NCI-H2171 (cell line): ENCODE measurements around the gene MLLT3.

Experiments used
- DNase-seq: peaks from one replicate; lab custom pipeline; 2025; lab: John Stamatoyannopoulos, UW

Gene MLLT3

DNA sequence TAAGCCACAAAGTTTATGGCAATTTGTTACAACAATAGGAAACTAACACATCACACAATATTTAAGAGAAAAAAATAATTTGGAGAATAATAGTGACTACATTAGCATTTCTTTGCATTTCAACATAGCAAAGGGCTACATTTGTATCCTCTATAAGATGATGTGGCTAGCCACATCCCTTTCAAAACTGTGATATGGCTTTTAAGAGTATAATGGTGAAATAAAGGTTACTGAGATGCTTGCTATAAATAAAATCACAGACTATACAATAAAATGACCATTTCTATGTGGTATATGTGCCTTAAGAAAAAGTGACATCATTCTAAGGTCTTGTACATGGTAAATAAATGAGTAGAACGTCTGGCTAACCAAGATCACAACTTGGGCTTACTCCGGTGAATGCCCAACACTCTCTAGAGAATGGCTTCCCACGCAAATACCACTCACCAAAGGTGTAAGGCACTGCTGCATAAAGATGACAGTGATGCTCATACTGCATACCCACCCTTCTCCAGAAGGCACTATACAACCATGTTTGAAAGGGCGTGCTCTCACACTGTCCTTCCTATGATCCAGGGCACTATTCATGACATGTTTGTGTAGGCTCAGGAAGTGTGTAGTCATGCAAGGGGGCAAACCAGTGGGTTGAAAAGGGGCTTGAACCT is 286.5 kb downstream of the MLLT3 start:
- DNase-seq, result no peak

- no peak for DNase-seq
Measured at GRCh38 chr9:20333991-20334390, 288.3 kb downstream of the MLLT3 start.

- DNase-seq, result no peak
Measured at GRCh38 chr9:20331095-20331685, 291.1 kb downstream of the MLLT3 start.

DNA sequence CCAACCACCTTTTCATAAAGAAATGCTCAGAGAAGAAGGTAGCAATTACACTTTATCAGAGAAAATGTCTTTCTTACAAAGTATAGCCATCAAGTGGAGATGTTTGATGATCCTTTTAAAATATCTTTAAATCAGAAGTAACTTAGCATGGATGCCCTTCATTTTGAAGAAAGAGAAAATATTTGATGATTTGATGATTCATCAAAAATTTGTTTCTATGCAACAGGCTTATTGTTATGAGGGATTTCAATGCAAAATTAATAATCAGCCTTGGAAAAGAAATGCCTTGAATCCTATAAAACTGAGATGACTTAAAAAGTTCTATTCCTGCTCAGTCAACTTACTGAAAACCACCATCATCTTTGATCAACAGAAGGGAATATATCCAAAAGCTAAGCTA is 291.6 kb downstream of the MLLT3 start:
- no peak for DNase-seq

GRCh38 chr9:20326516-20326915 is 295.8 kb downstream of the MLLT3 start:
- DNase-seq, result no peak

DNA sequence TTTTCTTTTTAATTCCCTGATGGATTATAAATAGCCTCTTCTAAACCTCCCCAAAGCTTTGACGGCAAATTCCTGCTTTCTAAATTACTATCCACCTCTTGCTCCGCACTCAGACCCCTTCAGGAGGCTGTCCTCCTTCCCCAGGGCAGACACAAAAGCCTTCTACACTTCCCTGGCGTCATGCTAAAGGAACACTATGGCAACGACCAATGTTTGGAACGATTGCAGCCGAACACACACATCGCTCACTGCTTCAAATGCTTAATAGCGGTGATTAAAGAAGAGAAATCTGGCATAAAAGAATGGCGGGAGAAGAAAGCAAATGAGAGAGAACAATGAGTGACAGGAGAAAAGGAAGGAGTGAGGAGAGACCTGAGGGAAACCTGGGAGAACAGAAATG is 297.3 kb downstream of the MLLT3 start:
- DNase-seq, result no peak

DNA sequence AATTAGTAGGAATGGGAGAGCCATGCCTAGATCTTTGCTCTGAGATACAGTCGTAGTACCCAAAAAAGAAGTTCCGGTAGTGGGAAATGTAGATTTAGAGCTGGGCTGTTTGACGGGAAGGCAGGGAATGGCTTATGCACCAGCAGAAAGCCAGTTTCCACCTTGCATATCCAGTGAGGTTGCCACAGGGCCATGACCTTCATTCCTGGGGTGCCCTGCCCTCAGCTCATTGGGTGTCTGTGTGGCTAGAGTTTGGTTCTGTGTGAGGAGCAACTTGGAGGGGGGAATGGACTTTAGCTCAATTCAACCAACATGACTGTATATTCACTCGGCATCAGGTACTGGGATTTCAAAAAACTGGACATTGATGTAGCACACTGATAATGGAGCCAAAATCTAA is 300.1 kb downstream of the MLLT3 start:
- DNase-seq, result no peak

GRCh38 chr9:20321423-20322082 is 300.7 kb downstream of the MLLT3 start:
- no peak for DNase-seq

GRCh38 chr9:20320921-20321320 is 301.4 kb downstream of the MLLT3 start:
- no peak for DNase-seq

- DNase-seq, result no peak
Measured at GRCh38 chr9:20319641-20320337, 302.5 kb downstream of the MLLT3 start.

DNA sequence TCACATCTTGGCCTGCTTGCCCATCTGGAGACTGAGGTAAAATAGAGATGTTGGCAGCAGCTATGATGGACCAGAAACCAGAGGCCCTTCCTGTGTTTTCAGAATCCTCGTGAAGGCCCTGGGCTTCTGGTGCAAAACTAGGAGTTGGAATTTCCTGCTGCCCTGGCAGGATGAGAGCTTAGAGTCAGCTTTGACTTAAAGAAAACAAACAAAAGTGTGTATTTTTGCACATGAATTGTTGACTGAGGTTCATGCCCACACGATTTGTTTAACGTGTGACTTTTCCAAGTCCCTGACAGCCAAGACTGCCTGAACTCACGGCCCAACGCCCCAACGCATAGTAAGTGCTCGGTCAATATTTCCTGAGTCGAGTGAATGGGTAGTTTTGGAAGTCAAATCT is 303.1 kb downstream of the MLLT3 start:
- no peak for DNase-seq

GRCh38 chr9:20317701-20318100 is 304.6 kb downstream of the MLLT3 start:
- no peak for DNase-seq

- no peak for DNase-seq
Measured at GRCh38 chr9:20316372-20316771, 305.9 kb downstream of the MLLT3 start.

DNA sequence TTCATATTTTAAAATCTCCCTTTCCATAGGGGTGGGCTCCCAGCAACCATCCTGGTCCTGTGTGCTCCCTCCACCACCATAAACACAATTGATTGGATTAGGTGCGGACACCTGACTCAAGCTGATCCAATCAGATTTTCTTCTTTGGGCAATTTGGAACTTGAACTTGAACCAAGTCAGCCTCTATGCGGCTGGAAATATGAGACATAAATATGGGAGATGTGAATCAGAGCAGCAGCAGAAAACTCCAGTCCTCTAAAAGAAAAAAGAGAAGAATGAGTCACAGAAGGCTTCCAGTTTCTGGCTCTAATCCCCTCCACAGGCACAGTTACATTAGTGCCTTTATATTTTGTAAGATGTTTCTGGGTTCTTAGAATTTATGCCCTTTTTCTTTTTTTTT is 306.6 kb downstream of the MLLT3 start:
- DNase-seq, result no peak

GRCh38 chr9:20314981-20315380 is 307.3 kb downstream of the MLLT3 start:
- DNase-seq, result no peak

DNA sequence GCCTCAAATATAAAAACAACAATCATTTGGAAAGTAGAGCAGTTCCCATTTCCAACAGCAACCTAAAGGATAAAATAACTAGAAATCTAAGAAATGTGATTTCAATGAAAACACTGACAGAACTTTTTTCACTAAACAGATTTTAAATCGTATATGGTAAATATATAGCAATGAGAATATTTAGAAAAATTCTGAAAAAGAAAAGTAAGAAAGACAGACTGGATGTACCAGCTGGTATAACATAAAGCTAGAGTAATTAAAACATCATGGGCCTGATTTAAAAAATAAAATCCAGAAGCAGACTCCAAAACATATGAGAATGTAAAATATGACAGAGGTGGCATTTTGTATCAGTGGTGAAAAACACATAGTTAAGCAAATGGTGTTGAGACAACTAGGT is 308.9 kb downstream of the MLLT3 start:
- DNase-seq, result no peak

GRCh38 chr9:20312732-20313131 is 309.6 kb downstream of the MLLT3 start:
- DNase-seq, result no peak

GRCh38 chr9:20310024-20310423 is 312.3 kb downstream of the MLLT3 start:
- no peak for DNase-seq

GRCh38 chr9:20309124-20309523 is 313.2 kb downstream of the MLLT3 start:
- DNase-seq, result no peak

GRCh38 chr9:20307621-20308020 is 314.7 kb downstream of the MLLT3 start:
- DNase-seq, result no peak

GRCh38 chr9:20305452-20305851 is 316.8 kb downstream of the MLLT3 start:
- DNase-seq, result no peak

DNA sequence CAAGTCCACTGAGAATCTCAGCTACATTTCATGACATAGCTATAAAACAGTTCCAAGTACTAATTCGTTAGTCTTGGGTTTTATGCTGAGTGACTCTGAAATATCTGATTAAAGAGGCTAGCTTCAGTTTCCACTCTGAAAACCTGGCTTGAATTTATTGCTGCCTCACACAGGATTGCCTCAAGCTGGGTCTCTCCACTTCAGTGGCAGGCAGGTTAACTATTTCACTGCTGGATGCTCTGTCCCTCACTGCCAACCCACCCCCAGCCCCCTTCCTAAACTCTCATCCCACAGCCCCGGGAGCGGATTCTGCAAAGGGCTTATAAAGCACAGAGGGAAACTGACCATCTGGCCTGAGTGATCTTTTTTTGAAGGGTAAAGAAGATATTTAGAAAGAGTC is 318.3 kb downstream of the MLLT3 start:
- no peak for DNase-seq

- no peak for DNase-seq
Measured at GRCh38 chr9:20303066-20303465, 319.2 kb downstream of the MLLT3 start.
